IPS-20b (cell line): ENCODE data around the gene CD37.
A peak's percentile ranks its signal among the peaks of the same experiment; 100 is the strongest.
"Not testable (repeated sequence)": the region's sequence is repeated elsewhere in the genome, so short reads cannot be mapped to it uniquely, and the experiment has no call there.

Experiments
- H3K27ac ChIP-seq: one replicate; pipeline ENCODE4 v1.5.1; 2013; ENCODE audit warnings: low read length
- H3K27me3 ChIP-seq: 2 replicates; pipeline ENCODE4 v1.6.1; 2013; ENCODE audit warnings: mild to moderate bottlenecking, low read length, inconsistent platforms; ENCODE audit not compliant: insufficient read depth
- H3K36me3 ChIP-seq: 2 replicates; pipeline ENCODE4 v1.6.1; 2013; ENCODE audit warnings: low read depth, mild to moderate bottlenecking, inconsistent platforms, low read length, moderate library complexity; ENCODE audit not compliant: insufficient read depth
- H3K4me1 ChIP-seq: 2 replicates; pipeline ENCODE4 v1.6.1; 2013; ENCODE audit warnings: mild to moderate bottlenecking, control low read depth, inconsistent platforms, low read length, moderate library complexity; ENCODE audit not compliant: insufficient read depth
- H3K4me3 ChIP-seq: 2 replicates; pipeline ENCODE4 v1.5.1; 2013; ENCODE audit warnings: mild to moderate bottlenecking, low read length, inconsistent platforms
- H3K9ac ChIP-seq: 2 replicates; pipeline ENCODE4 v1.6.1; 2013; ENCODE audit warnings: low read depth, mild to moderate bottlenecking, inconsistent platforms, low read length, moderate library complexity
- H3K9me3 ChIP-seq: 2 replicates; pipeline ENCODE4 v1.6.1; 2013; ENCODE audit warnings: mild to moderate bottlenecking, low read depth, low read length, inconsistent platforms; ENCODE audit not compliant: insufficient read depth

CD37 gene, protein sequence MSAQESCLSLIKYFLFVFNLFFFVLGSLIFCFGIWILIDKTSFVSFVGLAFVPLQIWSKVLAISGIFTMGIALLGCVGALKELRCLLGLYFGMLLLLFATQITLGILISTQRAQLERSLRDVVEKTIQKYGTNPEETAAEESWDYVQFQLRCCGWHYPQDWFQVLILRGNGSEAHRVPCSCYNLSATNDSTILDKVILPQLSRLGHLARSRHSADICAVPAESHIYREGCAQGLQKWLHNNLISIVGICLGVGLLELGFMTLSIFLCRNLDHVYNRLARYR

GRCh38 chr19:49335071-49335783 is at the start of gene CD37:
TSS of gene CD37 (plus strand) at chr19:49335406. CDS start at chr19:49335541, 135 bp downstream.
- Histone ChIP-seq H3K4me1 (peaks cover 4% of the 10 kb centered on the region; the same call in 1 of the 2 replicates), H3K9ac (no peak within 1 kb of the TSS), H3K27ac (no peak within 1 kb of the TSS), H3K4me3 (no peak within 1 kb of the TSS), H3K9me3 (no peaks in the 10 kb centered on the region), H3K36me3 (no peaks in the 10 kb centered on the region), H3K27me3 (peaks cover 29% of the 10 kb centered on the region)

GRCh38 chr19:49287141-49287770 is 48.0 kb upstream of the CD37 start:
- no peak overlapping the region for H3K4me3 ChIP-seq
- H3K27me3 ChIP-seq = no peaks in the 10 kb centered on the region
- no peak overlapping the region for H3K9ac ChIP-seq
- H3K4me1 ChIP-seq = no peaks in the 10 kb centered on the region
- peaks cover 8% of the 10 kb centered on the region; the same call in 1 of the 2 replicates for H3K9me3 ChIP-seq
- no peak overlapping the region for H3K27ac ChIP-seq
- no peaks in the 10 kb centered on the region for H3K36me3 ChIP-seq

GRCh38 chr19:49288205-49288604 is 47.0 kb upstream of the CD37 start:
- H3K9ac ChIP-seq, H3K27ac ChIP-seq, H3K4me3 ChIP-seq, H3K36me3 ChIP-seq, H3K9me3 ChIP-seq, H3K4me1 ChIP-seq, H3K27me3 ChIP-seq: not testable (repeated sequence)

DNA sequence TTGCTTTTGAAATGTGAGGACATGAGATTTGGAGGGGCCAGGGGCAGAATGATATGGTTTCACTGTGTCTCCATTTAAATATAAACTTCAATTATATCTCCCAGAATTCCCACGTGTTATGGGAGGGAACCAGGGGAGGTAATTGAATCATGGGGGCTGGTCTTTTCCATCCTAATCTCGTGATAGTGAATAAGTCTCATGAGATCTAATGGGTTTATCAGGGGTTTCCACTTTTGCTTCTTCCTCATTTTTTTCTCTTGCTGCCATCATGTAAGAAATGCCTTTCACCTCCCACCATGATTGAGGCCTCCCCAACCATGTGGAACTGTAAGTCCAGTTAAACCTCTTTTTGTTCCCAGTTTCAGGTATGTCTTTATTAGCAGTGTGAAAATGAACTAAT is 45.9 kb upstream of the CD37 start:
- H3K36me3 ChIP-seq, H3K4me3 ChIP-seq, H3K27ac ChIP-seq, H3K9me3 ChIP-seq, H3K27me3 ChIP-seq, H3K4me1 ChIP-seq, H3K9ac ChIP-seq: not testable (repeated sequence)

DNA sequence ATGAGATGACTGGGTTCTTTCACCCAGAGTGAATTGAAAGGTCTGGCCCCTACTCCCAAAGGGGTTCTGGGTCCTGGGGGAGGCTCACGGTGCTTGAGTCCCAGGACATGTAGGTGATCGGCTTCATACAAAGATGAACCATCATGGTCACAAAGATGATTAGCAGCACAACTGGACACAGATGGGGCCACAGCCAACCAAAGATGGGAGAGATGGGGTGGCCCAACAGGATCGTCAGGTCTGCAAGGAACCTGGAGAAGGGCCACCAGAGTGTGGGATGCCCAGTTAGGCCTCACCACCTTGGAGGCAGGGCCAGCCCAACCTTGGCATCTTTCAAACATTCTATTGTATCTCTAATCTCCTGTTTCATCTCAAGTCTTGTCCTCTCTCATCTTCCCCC is 44.7 kb upstream of the CD37 start:
- Histone ChIP-seq H3K4me3 (no peak overlapping the region), H3K36me3 (no peaks in the 10 kb centered on the region), H3K9me3 (peaks cover 8% of the 10 kb centered on the region; the same call in 1 of the 2 replicates), H3K4me1 (no peaks in the 10 kb centered on the region), H3K27me3 (no peaks in the 10 kb centered on the region), H3K27ac (no peak overlapping the region), H3K9ac (no peak overlapping the region)

DNA sequence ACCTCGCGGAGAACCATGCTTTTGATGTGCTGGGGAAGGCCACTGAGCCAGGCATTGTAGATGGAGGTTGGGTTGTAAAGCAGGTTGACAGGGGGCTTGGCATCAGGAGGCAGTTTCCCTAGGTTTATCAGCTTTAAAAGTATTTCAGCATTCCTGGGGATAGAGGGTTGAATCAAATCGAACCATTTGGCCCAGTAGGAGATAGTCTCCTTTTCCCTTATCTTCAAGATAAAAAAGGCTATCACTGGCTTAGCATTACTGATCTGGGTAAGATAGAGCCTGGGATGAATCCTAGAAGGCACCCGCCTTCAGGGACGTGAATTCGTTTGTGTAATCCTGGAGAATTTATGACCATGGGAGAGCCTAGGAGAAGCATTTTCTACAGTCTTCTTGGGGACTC is 40.8 kb upstream of the CD37 start:
- Histone ChIP-seq H3K9ac (no peak overlapping the region), H3K27me3 (no peaks in the 10 kb centered on the region), H3K9me3 (no peaks in the 10 kb centered on the region), H3K36me3 (no peaks in the 10 kb centered on the region), H3K27ac (no peak overlapping the region), H3K4me3 (no peak overlapping the region), H3K4me1 (no peaks in the 10 kb centered on the region)

GRCh38 chr19:49295208-49295880 is 39.9 kb upstream of the CD37 start:
- no peak overlapping the region for H3K4me3 ChIP-seq
- H3K4me1 ChIP-seq = no peaks in the 10 kb centered on the region
- H3K27ac ChIP-seq = no peak overlapping the region
- H3K9ac ChIP-seq = no peak overlapping the region
- H3K27me3 ChIP-seq = no peaks in the 10 kb centered on the region
- H3K9me3 ChIP-seq = no peaks in the 10 kb centered on the region
- no peaks in the 10 kb centered on the region for H3K36me3 ChIP-seq

DNA sequence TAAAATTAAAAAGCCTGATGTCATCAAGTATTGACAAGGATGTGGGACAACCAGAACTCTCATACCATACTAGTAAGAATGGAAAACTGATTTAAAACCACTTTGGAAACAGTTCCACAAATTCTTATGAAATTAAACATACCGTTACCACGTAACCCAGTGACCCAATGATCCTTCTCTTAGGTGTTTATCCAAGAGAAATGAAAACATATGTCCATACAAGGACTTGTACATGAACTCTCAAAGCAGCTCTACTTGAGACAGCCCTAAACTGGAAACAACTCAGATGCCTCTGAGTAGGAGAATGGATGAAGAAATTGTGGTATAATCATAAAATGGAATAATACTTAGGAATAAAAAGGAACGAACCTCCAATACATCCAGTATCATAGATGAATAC is 37.8 kb upstream of the CD37 start:
- no peak overlapping the region for H3K9ac ChIP-seq
- no peaks in the 10 kb centered on the region for H3K9me3 ChIP-seq
- H3K4me1 ChIP-seq = no peaks in the 10 kb centered on the region; the same call in 1 of the 2 replicates
- H3K36me3 ChIP-seq = no peaks in the 10 kb centered on the region
- no peak overlapping the region for H3K4me3 ChIP-seq
- no peak overlapping the region for H3K27ac ChIP-seq
- H3K27me3 ChIP-seq = no peaks in the 10 kb centered on the region

- H3K9me3 ChIP-seq, H3K4me1 ChIP-seq, H3K27ac ChIP-seq, H3K4me3 ChIP-seq, H3K36me3 ChIP-seq, H3K9ac ChIP-seq, H3K27me3 ChIP-seq: not testable (repeated sequence)
Measured at GRCh38 chr19:49298653-49299052, 36.6 kb upstream of the CD37 start.

- Histone ChIP-seq H3K9ac (no peak overlapping the region), H3K4me3 (peak overlapping the region; percentile 56), H3K27ac (no peak overlapping the region), H3K4me1 (no peaks in the 10 kb centered on the region; the same call in 1 of the 2 replicates), H3K27me3 (no peaks in the 10 kb centered on the region), H3K9me3 (no peaks in the 10 kb centered on the region), H3K36me3 (no peaks in the 10 kb centered on the region)
Measured at GRCh38 chr19:49301165-49301865, 33.9 kb upstream of the CD37 start.

DNA sequence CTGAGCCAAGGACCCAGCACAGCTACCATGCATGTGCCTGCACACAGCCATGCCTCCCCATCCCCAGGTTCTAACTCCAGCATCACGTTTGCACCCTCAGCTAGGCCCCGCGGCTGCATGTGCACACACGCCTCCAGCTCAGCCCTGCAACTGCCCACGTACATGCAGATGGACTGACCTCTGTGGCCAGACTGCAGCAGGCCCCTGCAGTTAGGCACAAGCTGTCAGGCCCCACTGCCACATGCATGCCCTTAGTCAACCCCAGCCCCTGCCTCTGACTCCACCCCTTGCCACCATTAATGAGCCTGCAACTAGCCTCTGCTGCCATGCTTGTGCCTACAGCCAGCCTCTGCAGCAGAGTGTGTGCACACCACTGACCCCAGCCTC is 33.3 kb upstream of the CD37 start:
- H3K27ac ChIP-seq = no peak overlapping the region
- no peaks in the 10 kb centered on the region; the same call in 1 of the 2 replicates for H3K4me1 ChIP-seq
- H3K36me3 ChIP-seq = no peaks in the 10 kb centered on the region
- no peak overlapping the region for H3K9ac ChIP-seq
- no peak overlapping the region for H3K4me3 ChIP-seq
- H3K9me3 ChIP-seq = no peaks in the 10 kb centered on the region
- H3K27me3 ChIP-seq = no peaks in the 10 kb centered on the region
